Hepatocyte (in vitro differentiated cells): ENCODE results near the gene IGFBP6. TPM values are rescaled to one million over a fixed set of nuclear protein-coding genes. Genes with fewer than 3 reads are reported as not detected.

ENCODE experiments used
- DNase-seq: peaks from one replicate; pipeline ENCODE4 v3.0.0-alpha.2; 2016; ENCODE audit warnings: low spot score
- H2AFZ ChIP-seq: fragments of 200-600 bp; sonication (generic); 2 replicates; pipeline ENCODE4 v1.6.0; 2016; ENCODE audit warnings: antibody characterized with exemption, mild to moderate bottlenecking
- H3K27ac ChIP-seq: fragments of 200-600 bp; sonication (generic); 2 replicates; pipeline ENCODE4 v1.5.1; 2016; ENCODE audit warnings: mild to moderate bottlenecking
- H3K27me3 ChIP-seq: fragments of 200-600 bp; sonication (generic); 2 replicates; pipeline ENCODE4 v1.6.1; 2016
- H3K36me3 ChIP-seq: fragments of 200-600 bp; sonication (generic); replicated peaks from 2 replicates; pipeline ENCODE4 v1.5.1; 2016; ENCODE audit warnings: low read depth; ENCODE audit not compliant: insufficient read depth
- H3K4me1 ChIP-seq: fragments of 200-600 bp; sonication (generic); 2 replicates; pipeline ENCODE4 v1.5.1; 2016; ENCODE audit warnings: mild to moderate bottlenecking, moderate library complexity; ENCODE audit not compliant: insufficient read depth
- H3K4me2 ChIP-seq: fragments of 200-600 bp; sonication (generic); 2 replicates; pipeline ENCODE4 v1.6.0; 2016
- H3K4me3 ChIP-seq: fragments of 200-600 bp; sonication (generic); 2 replicates; pipeline ENCODE4 v1.5.1; 2016; ENCODE audit warnings: mild to moderate bottlenecking
- H3K79me2 ChIP-seq: fragments of 200-600 bp; sonication (generic); 2 replicates; pipeline ENCODE4 v1.6.0; 2017; ENCODE audit warnings: mild to moderate bottlenecking
- H3K9me2 ChIP-seq: fragments of 200-600 bp; sonication (generic); replicated peaks from 2 replicates; pipeline ENCODE4 v1.6.0; 2017; ENCODE audit warnings: mild to moderate bottlenecking; ENCODE audit not compliant: insufficient read depth
- H3K9me3 ChIP-seq: fragments of 200-600 bp; sonication (generic); 2 replicates; pipeline ENCODE4 v1.5.1; 2016; ENCODE audit warnings: low read depth, mild to moderate bottlenecking
- H4K20me1 ChIP-seq: fragments of 200-600 bp; sonication (generic); 2 replicates; pipeline ENCODE4 v1.6.0; 2016; ENCODE audit warnings: mild to moderate bottlenecking; ENCODE audit not compliant: insufficient read depth, poor library complexity, severe bottlenecking
- CTCF ChIP-seq: fragments of 200-600 bp; sonication (generic); IDR thresholded peaks from 2 replicates; pipeline ENCODE4 v1.5.1; 2016; ENCODE audit warnings: antibody characterized with exemption, mild to moderate bottlenecking; ENCODE audit not compliant: poor library complexity
- EZH2 ChIP-seq: fragments of 200-600 bp; sonication (generic); IDR thresholded peaks from 2 replicates; pipeline ENCODE4 v1.6.1; 2016; ENCODE audit warnings: antibody characterized with exemption, mild to moderate bottlenecking, borderline replicate concordance
- EZH2phosphoT487 ChIP-seq: fragments of 200-600 bp; sonication (generic); IDR thresholded peaks from one replicate; pipeline ENCODE4 v1.6.1; 2018; ENCODE audit warnings: antibody characterized with exemption, mild to moderate bottlenecking, low read depth, moderate library complexity; ENCODE audit not compliant: unreplicated experiment, severe bottlenecking
- WGBS: methylation state at CpG from one replicate; pipeline ENCODE4 v1.1.6; 2016; ENCODE audit warnings: low lambda C conversion rate; ENCODE audit errors: missing lambda C conversion rate; 5-methylcytosine and 5-hydroxymethylcytosine counted together
- microRNA-seq: library from miRNA; unstranded; fragments of <30 nt; microRNA quantifications from one replicate; pipeline ENCODE4, GENCODE V29; 2017
- polyA plus RNA-seq: library from polyadenylated mRNA; unstranded; fragments of >200 nt; fragmentation: Nextera tagmentation; extraction: Ambion mirVana; gene quantifications from 2 replicates; pipeline ENCODE4 v1.2.1, GENCODE V29; 2016
- small RNA-seq: library from RNA; depleted of rRNA; stranded (forward); fragments of <200 nt; gene quantifications from one replicate; pipeline ENCODE3, GENCODE V24; 2014
- total RNA-seq: library from RNA; depleted of rRNA; stranded (reverse); fragments of >200 nt; gene quantifications from 2 replicates; pipeline ENCODE4 v1.2.3, GENCODE V29; 2014

IGFBP6 gene
- total and polyA plus RNA-seq, 2 experiments from 2014 or later = 25.1 to 86.0 TPM

- Histone ChIP-seq H4K20me1 (no peaks in the 10 kb centered on the region), H3K4me3 (no peak overlapping the region), H3K9me2 (no peaks in the 10 kb centered on the region), H3K36me3 (no peaks in the 10 kb centered on the region), H2AFZ (no peak overlapping the region), H3K27me3 (no peaks in the 10 kb centered on the region), H3K4me1 (no peaks in the 10 kb centered on the region), H3K9me3 (no peaks in the 10 kb centered on the region), H3K79me2 (no peaks in the 10 kb centered on the region), H3K27ac (no peak overlapping the region), H3K4me2 (no peak overlapping the region)
- no peak for DNase-seq
- 95% methylated on average over 5 of the region's 5 CpGs for WGBS
- TF ChIP-seq EZH2 (no peak), EZH2phosphoT487 (no peak), CTCF (no peak)
Observed at GRCh38 chr12:53147181-53147580, 49.7 kb downstream of the IGFBP6 start.

DNA sequence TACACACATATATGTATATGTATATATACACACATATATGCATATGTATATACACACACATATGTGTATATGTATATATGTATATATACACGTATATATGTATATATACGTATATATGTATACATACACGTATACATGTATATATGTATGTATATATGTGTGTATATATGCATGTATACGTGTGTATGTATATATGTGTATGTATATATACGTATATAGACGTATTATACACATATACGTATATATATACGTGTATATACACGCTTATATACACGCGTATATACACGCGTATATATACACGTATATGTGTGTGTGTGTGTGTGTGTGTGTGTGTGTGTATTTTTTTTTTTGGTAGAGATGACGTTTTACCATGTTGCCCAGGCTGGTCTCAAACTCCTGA is 50.2 kb downstream of the IGFBP6 start:
- Histone ChIP-seq H2AFZ (no peak overlapping the region), H3K79me2 (no peaks in the 10 kb centered on the region), H3K9me2 (no peaks in the 10 kb centered on the region), H3K4me1 (no peaks in the 10 kb centered on the region), H3K36me3 (no peaks in the 10 kb centered on the region), H3K4me3 (no peak overlapping the region), H3K27ac (no peak overlapping the region), H3K9me3 (no peaks in the 10 kb centered on the region), H3K4me2 (no peak overlapping the region), H4K20me1 (no peaks in the 10 kb centered on the region), H3K27me3 (no peaks in the 10 kb centered on the region)
- 92% methylated on average over 12 of the region's 15 CpGs for WGBS
- no peak for TF ChIP-seq EZH2phosphoT487
- no peak for TF ChIP-seq CTCF
- TF ChIP-seq EZH2 = no peak
- DNase-seq = no peak

GRCh38 chr12:53151039-53151438 is 53.6 kb downstream of the IGFBP6 start:
- no peak for DNase-seq
- Histone ChIP-seq H3K79me2 (no peaks in the 10 kb centered on the region), H2AFZ (no peak overlapping the region), H3K4me3 (no peak overlapping the region), H3K27me3 (no peaks in the 10 kb centered on the region), H3K9me2 (no peaks in the 10 kb centered on the region), H3K9me3 (no peaks in the 10 kb centered on the region), H3K4me1 (no peaks in the 10 kb centered on the region), H3K36me3 (no peaks in the 10 kb centered on the region), H3K4me2 (no peak overlapping the region), H4K20me1 (no peaks in the 10 kb centered on the region), H3K27ac (no peak overlapping the region)
- WGBS = 90% methylated on average over 6 of the region's 6 CpGs
- TF ChIP-seq EZH2 = no peak
- TF ChIP-seq EZH2phosphoT487 = no peak
- no peak for TF ChIP-seq CTCF

Small RNA genes lying within 50 kb of the gene (microRNA-seq; reads per million reads assigned to microRNA genes)
- gene MIR6757 = 4.0 reads per million

Small RNA genes lying within 50 kb of the gene (small RNA-seq; reads per million reads assigned to genes)
- gene HIGD1AP1 (not detected), gene MIR6757 (not detected), gene RNU6-333P (not detected)

Other genes starting within 250 kb of the IGFBP6 start
- gene KRT78, start 248.7 kb upstream of the IGFBP6 start, total RNA-seq = 0.08 TPM in 1 of 2 replicates, not detected in the other
- gene KRT78, start 248.7 kb upstream of the IGFBP6 start, polyA plus RNA-seq = not detected in 2 replicates
- gene KRT8, start 192.6 kb upstream of the IGFBP6 start, total RNA-seq = 1,376 and 1,381 TPM in 2 replicates
- gene KRT8, start 192.6 kb upstream of the IGFBP6 start, polyA plus RNA-seq = 2,058 and 2,283 TPM in 2 replicates
- 676 and 753 TPM in 2 replicates for gene KRT18, start 148.5 kb upstream of the IGFBP6 start, total RNA-seq
- 1,621 and 1,849 TPM in 2 replicates for gene KRT18, start 148.5 kb upstream of the IGFBP6 start, polyA plus RNA-seq
- gene EIF4B, start 91.2 kb upstream of the IGFBP6 start, total RNA-seq = 435 and 449 TPM in 2 replicates
- 53.5 and 65.1 TPM in 2 replicates for gene EIF4B, start 91.2 kb upstream of the IGFBP6 start, polyA plus RNA-seq
- 15.9 and 16.9 TPM in 2 replicates for gene TNS2, start 47.6 kb upstream of the IGFBP6 start, total RNA-seq
- gene TNS2, start 47.6 kb upstream of the IGFBP6 start, polyA plus RNA-seq = 32.2 and 41.8 TPM in 2 replicates
- 19.3 and 20.9 TPM in 2 replicates for gene SPRYD3, start 18.3 kb upstream of the IGFBP6 start, total RNA-seq
- 24.6 and 25.8 TPM in 2 replicates for gene SPRYD3, start 18.3 kb upstream of the IGFBP6 start, polyA plus RNA-seq
- gene SOAT2, start 5.8 kb downstream of the IGFBP6 start, total RNA-seq = 18.9 and 21.8 TPM in 2 replicates
- gene SOAT2, start 5.8 kb downstream of the IGFBP6 start, polyA plus RNA-seq = 28.9 and 29.4 TPM in 2 replicates
- gene ZNF740, start 83.1 kb downstream of the IGFBP6 start, total RNA-seq = 13.2 and 23.2 TPM in 2 replicates
- gene ZNF740, start 83.1 kb downstream of the IGFBP6 start, polyA plus RNA-seq = 4.4 and 4.6 TPM in 2 replicates
- 14.1 and 16.8 TPM in 2 replicates for gene CSAD, start 83.3 kb downstream of the IGFBP6 start, total RNA-seq
- 14.3 and 15.7 TPM in 2 replicates for gene CSAD, start 83.3 kb downstream of the IGFBP6 start, polyA plus RNA-seq
- gene ITGB7, start 109.6 kb downstream of the IGFBP6 start, total RNA-seq = 0.23 TPM in 1 of 2 replicates, not detected in the other
- 1.0 TPM in 1 of 2 replicates, not detected in the other for gene ITGB7, start 109.6 kb downstream of the IGFBP6 start, polyA plus RNA-seq
- gene RARG, start 134.5 kb downstream of the IGFBP6 start, total RNA-seq = 15.1 and 20.9 TPM in 2 replicates
- gene RARG, start 134.5 kb downstream of the IGFBP6 start, polyA plus RNA-seq = 24.7 and 28.1 TPM in 2 replicates
- 7.6 and 9.0 TPM in 2 replicates for gene ESPL1, start 170.6 kb downstream of the IGFBP6 start, total RNA-seq
- gene ESPL1, start 170.6 kb downstream of the IGFBP6 start, polyA plus RNA-seq = 4.4 and 5.8 TPM in 2 replicates
- gene PFDN5, start 197.9 kb downstream of the IGFBP6 start, total RNA-seq = 377 and 379 TPM in 2 replicates
- gene PFDN5, start 197.9 kb downstream of the IGFBP6 start, polyA plus RNA-seq = 415 and 441 TPM in 2 replicates
- gene MYG1, start 202.0 kb downstream of the IGFBP6 start, total RNA-seq = 25.5 and 35.8 TPM in 2 replicates
- gene MYG1, start 202.0 kb downstream of the IGFBP6 start, polyA plus RNA-seq = 34.6 and 35.9 TPM in 2 replicates
- gene AAAS, start 223.9 kb downstream of the IGFBP6 start, total RNA-seq = 57.3 and 60.3 TPM in 2 replicates
- 70.6 and 79.9 TPM in 2 replicates for gene AAAS, start 223.9 kb downstream of the IGFBP6 start, polyA plus RNA-seq
- gene SP7, start 238.7 kb downstream of the IGFBP6 start, total RNA-seq = 0.20 TPM in 1 of 2 replicates, not detected in the other
- gene SP7, start 238.7 kb downstream of the IGFBP6 start, polyA plus RNA-seq = 0.60 TPM in 1 of 2 replicates, not detected in the other